HEK293T (cell line): ENCODE measurements around the gene BORA.

Experiments
- CTCF ChIA-PET: fragments of 350-600 bp; formaldehyde crosslinking; extraction: SDS; loops from one replicate; lab custom pipeline; 2021; ENCODE audit warnings: antibody characterized with exemption, inconsistent platforms; lab: Yijun Ruan, JAX
- POLR2A ChIA-PET: fragments of 350-600 bp; formaldehyde crosslinking; extraction: SDS; loops from one replicate; lab custom pipeline; 2020; ENCODE audit warnings: antibody characterized with exemption, inconsistent platforms; lab: Yijun Ruan, JAX
- DNase-seq: peaks from one replicate; pipeline ENCODE4 v3.0.0; 2012; ENCODE audit warnings: mixed read lengths; ENCODE audit errors: extremely low spot score
- ARNT ChIP-seq: fragments of 450-650 bp; IDR thresholded peaks from 2 replicates; pipeline ENCODE4 v1.6.1; 2017; ENCODE audit warnings: mild to moderate bottlenecking
- BHLHE40 ChIP-seq: fragments of 450-650 bp; IDR thresholded peaks from 2 replicates; pipeline ENCODE4 v1.6.1; 2016; ENCODE audit warnings: mild to moderate bottlenecking, moderate library complexity, borderline replicate concordance
- CTBP1 ChIP-seq: fragments of 450-650 bp; IDR thresholded peaks from 2 replicates; pipeline ENCODE4 v1.6.1; 2016; ENCODE audit warnings: borderline replicate concordance
- ELF4 ChIP-seq: fragments of 450-650 bp; IDR thresholded peaks from 2 replicates; pipeline ENCODE4 v1.6.1; 2017; ENCODE audit warnings: antibody characterized with exemption
- FOXA1 ChIP-seq: fragments of 450-650 bp; IDR thresholded peaks from 2 replicates; pipeline ENCODE4 v1.6.1; 2016; ENCODE audit warnings: mild to moderate bottlenecking
- FOXK2 ChIP-seq: fragments of 450-650 bp; IDR thresholded peaks from 2 replicates; pipeline ENCODE4 v1.6.1; 2016; ENCODE audit warnings: mild to moderate bottlenecking
- FOXM1 ChIP-seq: fragments of 450-650 bp; IDR thresholded peaks from 2 replicates; pipeline ENCODE4 v1.6.1; 2017; ENCODE audit warnings: mild to moderate bottlenecking, borderline replicate concordance
- HDGF ChIP-seq: fragments of 450-650 bp; IDR thresholded peaks from 2 replicates; pipeline ENCODE4 v1.6.1; 2017; ENCODE audit warnings: antibody characterized with exemption, borderline replicate concordance
- L3MBTL2 ChIP-seq: fragments of 450-650 bp; conservative IDR thresholded peaks from 2 replicates; pipeline ENCODE4 v1.6.1; 2016; ENCODE audit warnings: mild to moderate bottlenecking
- LEF1 ChIP-seq: fragments of 450-650 bp; IDR thresholded peaks from 2 replicates; pipeline ENCODE4 v1.6.1; 2017; ENCODE audit warnings: mild to moderate bottlenecking, borderline replicate concordance
- NFRKB ChIP-seq: fragments of 450-650 bp; IDR thresholded peaks from 2 replicates; pipeline ENCODE4 v1.6.1; 2016; ENCODE audit warnings: mild to moderate bottlenecking, moderate library complexity
- PKNOX1 ChIP-seq: fragments of 450-650 bp; IDR thresholded peaks from 2 replicates; pipeline ENCODE4 v1.6.1; 2016
- SP1 ChIP-seq: fragments of 450-650 bp; IDR thresholded peaks from 2 replicates; pipeline ENCODE4 v1.6.1; 2017
- SUZ12 ChIP-seq: fragments of 450-650 bp; IDR thresholded peaks from 2 replicates; pipeline ENCODE4 v1.6.1; 2016; ENCODE audit warnings: mild to moderate bottlenecking
- TARDBP ChIP-seq: fragments of 450-650 bp; IDR thresholded peaks from 2 replicates; pipeline ENCODE4 v1.6.1; 2016
- ZNF384 ChIP-seq: fragments of 450-650 bp; IDR thresholded peaks from 2 replicates; pipeline ENCODE4 v1.6.1; 2016

The BORA gene

GRCh38 chr13:72727417-72728289 lies at the start of gene BORA, which contains the start of gene MZT1:
Gene BORA (plus strand): TSS chr13:72727923. CDS start chr13:72728941, 1,018 bp downstream.
Gene MZT1 (minus strand): TSS chr13:72727629. CDS start chr13:72727602, 27 bp downstream.
- ChIA-PET CTCF (interaction anchor here (0.6 to 1.7 kb wide), 2 partner anchors 79 to 84 kb away, joined by 3 to 5 read pairs; no protein-coding TSS in a partner anchor), POLR2A (interaction anchor here (0.6 to 2.3 kb wide), 6 partner anchors 10 to 1597 kb away, joined by 3 to 6 read pairs (median 3); no protein-coding TSS in a partner anchor)
- DNase-seq = peak; percentile 99
- TF ChIP-seq NFRKB (no peak), ARNT (no peak), BHLHE40 (no peak), L3MBTL2 (peak; percentile 99), TARDBP (peak; percentile 57; the same call in 1 of the 2 replicates), ELF4 (peak; percentile 85), PKNOX1 (no peak), FOXA1 (no peak), HDGF (no peak), ZNF384 (no peak), SP1 (no peak), FOXM1 (peak; percentile 100), FOXK2 (no peak), LEF1 (no peak), SUZ12 (no peak)

DNA sequence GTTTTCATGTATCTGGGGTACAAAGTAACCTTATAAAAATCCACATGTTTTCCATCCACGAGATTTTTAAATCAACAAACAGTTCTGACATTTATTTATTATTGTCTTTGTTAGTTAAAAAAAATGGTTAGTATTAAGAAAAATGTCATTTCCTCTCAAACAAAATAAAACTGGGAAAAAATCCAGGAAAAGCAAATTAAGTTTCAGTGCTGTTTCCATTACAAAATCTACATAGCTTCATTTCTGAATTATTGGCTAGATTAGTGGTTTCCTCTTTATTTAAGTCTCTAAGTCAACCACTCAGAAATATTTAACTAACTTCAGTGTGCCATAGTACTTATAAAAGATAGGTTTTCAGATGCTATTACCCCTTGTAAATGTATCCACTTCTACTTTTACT lies 49.4 kb upstream of the BORA start:
- TF ChIP-seq ARNT = no peak
- TF ChIP-seq PKNOX1 = no peak
- no peak for TF ChIP-seq LEF1
- no peak for TF ChIP-seq NFRKB
- no peak for TF ChIP-seq BHLHE40
- TF ChIP-seq FOXA1 = no peak
- no peak for TF ChIP-seq CTBP1
- TF ChIP-seq FOXM1 = no peak
- TF ChIP-seq FOXK2 = no peak
- no peak for TF ChIP-seq HDGF
- no peak for TF ChIP-seq ZNF384
- TF ChIP-seq SP1 = no peak
- no peak for TF ChIP-seq SUZ12
- CTCF ChIA-PET = no interaction called here
- DNase-seq = no peak
- POLR2A ChIA-PET = no interaction called here

DNA sequence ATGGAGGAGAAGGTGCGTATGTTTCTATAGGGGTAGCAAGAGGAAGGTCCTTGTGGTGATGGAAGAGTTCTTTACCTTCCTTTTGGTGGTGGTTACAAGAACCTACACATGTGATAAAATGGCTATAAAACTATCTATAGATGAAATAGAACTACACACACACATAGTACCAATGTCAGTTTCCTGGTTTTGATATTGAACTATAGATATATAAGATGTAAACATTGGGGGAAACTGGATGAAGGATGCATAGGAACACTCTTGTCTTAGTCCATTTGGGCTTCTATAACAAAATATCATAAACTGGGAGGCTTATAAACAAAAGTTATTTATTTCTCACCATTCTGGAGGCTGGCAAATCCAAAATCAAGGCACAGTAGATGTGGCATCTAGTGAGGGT lies 47.4 kb upstream of the BORA start:
- no peak for DNase-seq
- CTCF ChIA-PET = interaction anchor here (0.6 kb wide), 1 partner anchor 566 kb away, joined by 3 read pairs; no protein-coding TSS in a partner anchor
- POLR2A ChIA-PET = no interaction called here
- no peak for TF ChIP-seq SUZ12
- no peak for TF ChIP-seq HDGF
- no peak for TF ChIP-seq ZNF384
- no peak for TF ChIP-seq LEF1

GRCh38 chr13:72686766-72687165 lies 41.0 kb upstream of the BORA start:
- TF ChIP-seq L3MBTL2 (no peak), FOXA1 (no peak), ARNT (no peak)
- ChIA-PET POLR2A (no interaction called here), CTCF (no interaction called here)
- no peak for DNase-seq

DNA sequence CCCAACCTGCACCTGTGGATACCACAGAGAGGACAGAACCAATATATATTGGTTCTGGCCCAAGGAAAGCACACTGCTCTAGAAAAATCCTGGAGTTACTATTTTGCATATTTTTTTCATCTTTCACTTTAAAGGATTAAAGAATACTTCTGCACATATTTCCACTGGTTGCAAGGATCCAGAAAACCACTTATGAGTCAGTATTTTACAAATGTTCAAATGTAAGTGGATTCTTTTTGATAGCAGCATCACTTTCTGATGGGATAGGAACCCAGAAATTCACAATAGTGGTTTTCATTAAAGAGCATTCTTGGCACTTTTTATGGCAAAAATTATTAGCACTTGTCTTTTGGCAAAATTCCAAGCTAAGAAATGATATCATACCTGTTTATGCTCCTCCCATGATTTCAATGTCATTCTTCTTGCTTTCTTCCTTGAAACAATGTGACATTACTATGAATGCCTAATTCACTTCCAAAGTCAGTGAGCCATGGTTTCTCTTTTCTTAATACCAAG lies 38.5 kb upstream of the BORA start:
- DNase-seq = no peak
- ChIA-PET POLR2A (no interaction called here), CTCF (interaction anchor here (0.5 kb wide), 1 partner anchor 46 kb away, joined by 9 read pairs; no protein-coding TSS in a partner anchor)
- TF ChIP-seq CTBP1 (no peak), L3MBTL2 (no peak), BHLHE40 (no peak), LEF1 (no peak), FOXA1 (no peak), ZNF384 (no peak), TARDBP (no peak), FOXM1 (no peak), NFRKB (no peak), SP1 (no peak), HDGF (no peak), ELF4 (no peak), FOXK2 (no peak)

DNA sequence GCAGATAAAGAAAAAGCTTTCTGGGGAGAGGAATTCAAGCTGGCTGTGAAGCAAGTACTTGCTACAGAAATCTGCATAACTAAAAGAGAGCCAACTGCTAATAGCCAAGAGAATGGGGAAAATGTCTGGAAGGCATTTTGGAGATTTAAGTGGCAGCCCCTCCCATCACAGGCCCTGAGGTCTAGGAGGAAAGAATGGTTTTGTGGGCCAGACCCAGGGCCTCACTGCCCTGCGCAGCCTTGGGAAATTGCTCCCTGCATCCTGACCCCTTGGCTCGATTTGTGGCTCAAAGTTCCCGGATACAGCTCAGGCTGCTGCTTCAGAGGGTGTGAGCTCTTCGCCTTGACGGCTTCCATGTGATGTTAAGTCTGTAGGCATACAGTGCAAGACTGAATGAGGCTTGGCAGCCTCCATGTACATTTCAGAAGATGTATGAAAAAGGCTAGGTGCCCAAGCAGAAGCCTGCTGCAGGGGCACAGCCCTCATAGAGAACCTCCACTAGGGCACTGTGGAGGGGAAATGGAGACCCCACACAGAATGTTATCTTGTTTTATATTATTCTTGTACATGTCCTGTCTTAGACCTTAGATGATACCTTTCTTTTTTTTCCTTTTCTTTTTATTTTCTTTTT lies 34.7 kb upstream of the BORA start:
- CTCF ChIA-PET = no interaction called here
- no peak for TF ChIP-seq BHLHE40
- no peak for TF ChIP-seq PKNOX1
- no peak for TF ChIP-seq SP1
- no peak for TF ChIP-seq FOXA1
- TF ChIP-seq L3MBTL2 = no peak
- no peak for TF ChIP-seq SUZ12
- no peak for DNase-seq
- POLR2A ChIA-PET = no interaction called here
